Upper lobe of left lung (tissue), 4 donors: Measurements from ENCODE around the gene MCF2L2.

Source experiments
- CTCF ChIP-seq, 6 experiments: fragments of 450-650 bp in 4 of 6; fragments of 200-600 bp in 2 of 6; sonication (generic) in 2 of 6; IDR thresholded peaks; one replicate each; pipeline ENCODE4 v1.5.1; 2016 to 2019; ENCODE audit warnings: antibody characterized with exemption in 6 of 6
- EP300 ChIP-seq, 4 donors: sonication (generic); formaldehyde crosslinking; IDR thresholded peaks; one replicate each; pipeline ENCODE4 v1.5.1; 2017; ENCODE audit warnings: antibody characterized with exemption in 4 of 4, control low read depth in 2 of 4
- POLR2A ChIP-seq, 4 donors: fragments of 450-650 bp; IDR thresholded peaks; one replicate each; pipeline ENCODE4 v1.5.1; 2016 to 2017; ENCODE audit warnings: antibody characterized with exemption in 4 of 4, mild to moderate bottlenecking in 2 of 4

DNA sequence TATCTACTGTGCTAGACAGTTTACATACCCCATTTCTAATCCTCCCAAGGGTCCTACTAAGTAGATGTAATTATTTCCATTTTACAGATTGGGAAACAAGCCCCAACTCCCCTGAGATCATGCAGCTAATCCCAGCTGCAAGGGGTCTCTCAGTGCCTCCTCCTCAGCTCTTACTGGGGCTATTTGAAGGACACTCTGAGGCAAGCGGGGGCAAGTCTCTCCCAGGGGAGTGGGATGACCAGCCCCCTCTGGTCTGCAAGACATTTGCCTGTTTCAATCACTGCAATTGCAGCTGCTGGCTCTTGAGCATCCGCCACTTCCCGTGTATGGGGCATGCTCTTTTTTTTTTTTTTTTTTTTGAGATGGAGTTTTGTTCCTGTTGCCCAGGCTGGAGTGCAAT is 277.3 kb downstream of the MCF2L2 start:
- TF ChIP-seq POLR2A (IDR thresholded peaks at IDR 0.05) = no peak
- no peak for TF ChIP-seq CTCF (IDR thresholded peaks at IDR 0.05)
- no peak for TF ChIP-seq EP300 (IDR thresholded peaks at IDR 0.05)
